Uterus (tissue), 4 donors: ENCODE measurements around the gene ADCK2. TPM values are rescaled to one million over a fixed set of nuclear protein-coding genes. Genes with fewer than 3 reads are reported as not detected.
A peak's percentile ranks its signal among the peaks of the same experiment; 100 is the strongest.
"Not testable (repeated sequence)": the region's sequence is repeated elsewhere in the genome, so short reads cannot be mapped to it uniquely, and the experiment has no call there.

Experiments used
- DNase-seq, 2 donors: peaks; one replicate each; pipeline ENCODE4 v3.0.0-alpha.2; 2019 to 2020
- H3K27ac ChIP-seq, 2 donors: fragments of 200-600 bp; sonication (generic); 1 replicate in 1 of 2; 2 replicates in 1 of 2; pipeline ENCODE4 v1.5.1; 2016 to 2018
- H3K27me3 ChIP-seq, 2 donors: fragments of 200-600 bp; sonication (generic); one replicate each; pipeline ENCODE4 v1.5.1; 2018 to 2019; ENCODE audit warnings: control low read depth in 1 of 2
- H3K36me3 ChIP-seq, 2 donors: fragments of 200-600 bp; sonication (generic); one replicate each; pipeline ENCODE4 v1.5.1; 2019; ENCODE audit warnings: control low read depth in 1 of 2
- H3K4me1 ChIP-seq, 2 donors: fragments of 200-600 bp; sonication (generic); one replicate each; pipeline ENCODE4 v1.5.1; 2018 to 2019; ENCODE audit warnings: control low read depth in 1 of 2
- H3K4me3 ChIP-seq, 2 donors: fragments of 200-600 bp; sonication (generic); 1 replicate in 1 of 2; 2 replicates in 1 of 2; pipeline ENCODE4 v1.5.1; 2018 to 2019; ENCODE audit warnings: mild to moderate bottlenecking in 1 of 2
- H3K9me3 ChIP-seq, 2 donors: fragments of 200-600 bp; sonication (generic); one replicate each; pipeline ENCODE4 v1.5.1; 2019; ENCODE audit warnings: control low read depth in 1 of 2
- POLR2A ChIP-seq, 2 donors: fragments of 450-650 bp; IDR thresholded peaks; one replicate each; pipeline ENCODE4 v1.6.1; 2016; ENCODE audit warnings: antibody characterized with exemption in 2 of 2, mild to moderate bottlenecking in 1 of 2, moderate library complexity in 1 of 2
- intact Hi-C: fragments of 100-400 bp; cut with DNase I; formaldehyde crosslinking; loops from one replicate; pipeline ENCODE4 v1.15.1; 2023; ENCODE audit warnings: low total_unique reads
- total RNA-seq, 4 donors: library from RNA; depleted of rRNA in 3 of 4; stranded (reverse); fragments of >200 nt in 3 of 4; gene quantifications; one replicate each; pipeline versions ENCODE4 v1.1.0 to v1.2.4, GENCODE V29; 2014 to 2023
- TF ChIP-seq, protein P1 (sequence below), 4 experiments: fragments of 200-600 bp in 2 of 4; fragments of 450-650 bp in 2 of 4; sonication (generic) in 2 of 4; IDR thresholded peaks; one replicate each; pipeline ENCODE4 v1.5.1; 2016 to 2019; ENCODE audit warnings: antibody characterized with exemption in 4 of 4, mild to moderate bottlenecking in 2 of 4, moderate library complexity in 1 of 4
- donor health status: DM: yes; HTN: yes; CAD: no.

ADCK2 gene
- total RNA-seq, 4 donors from 2014 or later, result 13.2 to 24.3 (median 22.4) TPM

DNA sequence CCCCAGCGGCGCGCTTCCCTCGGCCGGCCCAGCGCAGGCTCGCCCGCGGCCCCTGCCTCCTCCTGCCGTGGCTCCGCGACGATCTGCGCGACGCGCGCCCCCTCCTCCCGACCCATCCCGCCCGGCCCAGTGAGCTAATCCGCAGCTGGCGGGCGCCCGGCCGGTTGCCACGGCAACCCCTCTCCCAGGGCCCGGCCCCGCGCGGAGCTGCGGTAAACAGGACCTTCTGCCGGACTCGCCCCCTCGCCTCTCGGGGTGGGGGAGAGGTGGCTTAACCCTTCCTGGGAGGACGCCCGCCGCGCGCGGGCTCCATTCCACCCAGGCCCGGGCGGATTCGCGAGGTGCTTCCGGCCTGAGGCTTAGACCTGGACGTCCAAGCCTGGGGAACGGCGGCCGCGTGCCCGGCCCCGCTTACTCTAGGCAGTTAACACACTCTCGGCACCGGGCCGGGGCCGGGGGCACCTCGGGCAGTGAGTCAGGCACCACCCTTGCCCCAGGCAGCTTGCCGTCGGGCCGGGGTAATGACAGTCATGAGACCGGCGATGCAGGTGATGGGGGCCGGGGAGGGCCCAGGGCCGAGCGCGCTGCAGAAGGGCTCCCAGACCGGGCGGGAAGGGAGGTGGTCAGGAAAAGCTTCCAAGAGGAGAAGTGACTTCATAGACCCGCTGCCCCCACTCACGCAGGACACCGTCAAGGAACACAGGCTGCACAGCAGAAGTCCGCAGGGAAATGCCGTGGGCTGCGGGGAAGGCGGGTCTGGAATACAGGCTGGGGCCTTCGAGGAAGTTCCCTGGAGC, 31.8 kb upstream of the ADCK2 start, which contains the start of gene DENND2A:
Gene DENND2A, minus strand, starts transcription at position 87 of the 797 bp plus-strand sequence. CDS start 38,416 bp downstream, outside the sequence.
- peak; percentile 87 to 89 for DNase-seq
- Histone ChIP-seq H3K9me3 (no peaks in the 10 kb centered on the region), H3K4me1 (peaks cover 0 to 4% of the 10 kb centered on the region in 2 donors), H3K27me3 (peaks cover 0 to 3% of the 10 kb centered on the region in 2 donors), H3K27ac (peak within 1 kb of the TSS; percentile 92 to 95), H3K4me3 (peak within 1 kb of the TSS; percentile 79 to 87), H3K36me3 (no peaks in the 10 kb centered on the region)
- intact Hi-C loops, result no loop called here
- TF ChIP-seq POLR2A (IDR thresholded peaks at IDR 0.05), result peak; percentile 27 to 79
- TF ChIP-seq, protein P1, sequence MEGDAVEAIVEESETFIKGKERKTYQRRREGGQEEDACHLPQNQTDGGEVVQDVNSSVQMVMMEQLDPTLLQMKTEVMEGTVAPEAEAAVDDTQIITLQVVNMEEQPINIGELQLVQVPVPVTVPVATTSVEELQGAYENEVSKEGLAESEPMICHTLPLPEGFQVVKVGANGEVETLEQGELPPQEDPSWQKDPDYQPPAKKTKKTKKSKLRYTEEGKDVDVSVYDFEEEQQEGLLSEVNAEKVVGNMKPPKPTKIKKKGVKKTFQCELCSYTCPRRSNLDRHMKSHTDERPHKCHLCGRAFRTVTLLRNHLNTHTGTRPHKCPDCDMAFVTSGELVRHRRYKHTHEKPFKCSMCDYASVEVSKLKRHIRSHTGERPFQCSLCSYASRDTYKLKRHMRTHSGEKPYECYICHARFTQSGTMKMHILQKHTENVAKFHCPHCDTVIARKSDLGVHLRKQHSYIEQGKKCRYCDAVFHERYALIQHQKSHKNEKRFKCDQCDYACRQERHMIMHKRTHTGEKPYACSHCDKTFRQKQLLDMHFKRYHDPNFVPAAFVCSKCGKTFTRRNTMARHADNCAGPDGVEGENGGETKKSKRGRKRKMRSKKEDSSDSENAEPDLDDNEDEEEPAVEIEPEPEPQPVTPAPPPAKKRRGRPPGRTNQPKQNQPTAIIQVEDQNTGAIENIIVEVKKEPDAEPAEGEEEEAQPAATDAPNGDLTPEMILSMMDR (IDR thresholded peaks at IDR 0.05), result no peak

DNA sequence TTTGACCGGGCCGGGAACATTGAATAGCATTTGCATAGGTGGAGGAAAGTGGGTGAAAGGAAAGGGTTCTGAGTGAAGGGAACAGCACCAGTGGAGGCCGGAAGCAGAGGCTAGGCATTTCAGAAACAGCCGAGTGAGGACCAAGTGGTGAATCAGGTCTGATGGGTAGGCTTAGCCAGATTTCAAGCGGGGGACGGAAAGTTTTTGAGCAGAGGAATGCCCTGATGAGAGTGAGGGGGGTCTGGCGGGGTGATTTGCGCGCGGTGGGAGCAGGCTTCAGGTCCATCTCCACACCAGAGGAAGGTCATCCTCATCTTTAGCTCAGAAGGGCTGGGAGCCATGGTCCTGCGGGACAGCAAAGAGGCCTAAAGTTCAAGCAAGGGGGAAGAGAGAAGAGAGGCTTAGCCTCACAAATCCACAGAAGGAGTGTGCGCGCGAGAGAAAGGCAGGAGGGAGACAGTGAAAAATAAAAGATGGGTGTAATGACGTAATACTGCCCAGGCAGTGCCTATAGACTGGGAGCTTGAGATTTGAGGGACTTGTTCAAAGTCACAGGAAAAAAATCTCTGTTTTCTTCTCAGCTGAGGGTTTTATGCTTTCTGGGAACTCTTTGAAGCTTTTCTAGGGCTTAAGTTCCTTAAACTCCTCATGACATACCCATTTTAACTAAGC, 31.1 kb upstream of the ADCK2 start:
- no peak for TF ChIP-seq POLR2A (IDR thresholded peaks at IDR 0.05)
- Histone ChIP-seq H3K36me3 (no peaks in the 10 kb centered on the region), H3K4me3 (peak overlapping the region; percentile 79 to 87), H3K9me3 (no peaks in the 10 kb centered on the region), H3K27me3 (peaks cover 0 to 3% of the 10 kb centered on the region in 2 donors), H3K4me1 (peaks cover 0 to 4% of the 10 kb centered on the region in 2 donors), H3K27ac (peak overlapping the region; percentile 92 to 95)
- intact Hi-C loops, result no loop called here
- DNase-seq, result no peak

DNA sequence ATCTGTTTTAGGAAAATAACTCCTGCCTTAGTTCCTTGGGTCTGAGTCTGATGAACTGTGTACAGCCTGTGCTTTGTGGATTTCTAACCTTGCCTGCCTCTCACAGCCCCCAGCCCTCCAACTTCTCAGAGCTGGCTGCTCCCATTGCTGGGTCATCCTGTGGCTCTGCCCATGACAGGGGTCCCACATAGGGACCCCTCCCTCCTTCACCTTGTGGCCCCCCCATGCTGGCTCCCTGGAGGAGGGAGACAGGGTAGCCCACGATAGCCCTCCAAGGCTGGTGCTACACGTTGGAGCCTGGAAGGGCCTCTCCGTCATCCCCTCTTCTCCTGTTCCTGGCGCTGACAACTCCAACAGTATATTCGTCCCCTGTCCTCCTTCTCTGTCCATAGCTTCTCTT, 29.3 kb upstream of the ADCK2 start:
- no peaks in the 10 kb centered on the region for H3K36me3 ChIP-seq
- peak overlapping the region; percentile 40 to 92 for H3K27ac ChIP-seq
- TF ChIP-seq, protein P1 (IDR thresholded peaks at IDR 0.05), result no peak
- no peak for TF ChIP-seq POLR2A (IDR thresholded peaks at IDR 0.05)
- H3K4me1 ChIP-seq, result peaks cover 0 to 9% of the 10 kb centered on the region in 2 donors
- DNase-seq, result no peak
- H3K9me3 ChIP-seq, result no peaks in the 10 kb centered on the region
- no peak overlapping the region for H3K4me3 ChIP-seq
- H3K27me3 ChIP-seq, result peaks cover 0 to 3% of the 10 kb centered on the region in 2 donors
- intact Hi-C loops, result no loop called here

DNA sequence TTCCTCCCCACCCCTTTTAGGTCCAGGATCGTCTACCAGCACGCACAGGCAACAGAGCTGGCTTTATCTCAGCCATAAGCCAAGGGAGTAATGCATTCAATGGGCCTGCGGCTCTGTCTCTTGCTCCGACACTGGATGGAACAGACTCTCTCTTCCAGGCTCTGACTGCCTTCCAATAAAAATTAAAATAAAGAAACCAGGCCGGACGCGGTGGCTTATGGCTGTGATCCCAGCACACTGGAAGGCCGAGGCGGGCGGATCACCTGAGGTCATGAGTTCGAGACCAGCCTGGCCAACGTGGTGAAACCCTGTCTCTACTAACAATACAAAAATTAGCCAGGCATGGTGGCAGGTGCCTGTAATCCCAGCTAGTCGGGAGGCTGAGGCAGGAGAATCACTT, 28.0 kb upstream of the ADCK2 start:
- peak in 1 of 2 donors; percentile 19 for DNase-seq
- intact Hi-C loops, H3K9me3 ChIP-seq, H3K36me3 ChIP-seq, H3K27me3 ChIP-seq, H3K4me3 ChIP-seq, H3K4me1 ChIP-seq: not testable (repeated sequence)
- peak overlapping the region in 1 of 2 donors; percentile 53 for H3K27ac ChIP-seq

DNA sequence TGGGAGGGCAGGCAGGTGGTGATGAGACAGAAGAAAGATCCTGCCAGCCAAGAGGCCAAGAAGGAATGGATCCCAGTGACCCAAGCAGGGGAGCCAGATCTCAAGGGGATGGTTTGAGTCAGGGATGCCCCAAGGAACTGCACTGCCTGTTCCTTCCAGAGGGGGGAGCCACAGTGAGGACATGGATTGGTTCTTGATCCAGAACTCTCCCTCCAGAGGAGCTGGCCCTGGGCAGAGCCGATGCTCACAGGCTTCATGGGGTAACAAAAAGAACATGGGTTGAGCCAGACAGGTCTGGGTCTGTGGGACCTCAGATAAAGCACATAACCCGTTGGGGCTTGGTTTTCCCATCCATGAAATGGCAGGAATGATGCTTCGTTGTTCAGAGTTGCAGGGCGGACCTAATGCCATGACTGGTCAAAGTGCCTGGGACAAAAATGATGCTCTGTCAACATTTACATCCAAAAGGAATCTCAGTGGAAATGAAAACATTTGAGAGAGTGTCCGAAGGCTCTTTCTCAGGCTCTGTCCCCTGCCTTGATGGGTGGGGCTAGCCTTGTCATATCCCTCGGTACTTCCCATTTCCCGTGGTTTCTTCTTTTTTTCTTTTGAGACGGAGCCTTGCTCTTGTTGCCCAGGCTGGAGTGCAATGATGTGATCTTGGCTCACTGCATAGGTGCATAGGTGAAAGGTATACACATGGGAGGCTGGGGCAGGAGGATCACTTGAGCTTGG, 27.4 kb upstream of the ADCK2 start:
- H3K9me3 ChIP-seq, result no peaks in the 10 kb centered on the region
- TF ChIP-seq POLR2A (IDR thresholded peaks at IDR 0.05), result no peak
- TF ChIP-seq, protein P1 (IDR thresholded peaks at IDR 0.05), result no peak
- H3K27ac ChIP-seq, result peak overlapping the region in 1 of 2 donors; percentile 53
- H3K4me3 ChIP-seq, result no peak overlapping the region
- DNase-seq, result peak in 1 of 2 donors; percentile 20
- H3K27me3 ChIP-seq, result no peaks in the 10 kb centered on the region
- intact Hi-C loops, result no loop called here
- no peaks in the 10 kb centered on the region for H3K36me3 ChIP-seq
- peaks cover 0 to 6% of the 10 kb centered on the region in 2 donors for H3K4me1 ChIP-seq
